A673 (cell line): ENCODE results near the gene IGF1R.

Experiments used
- EZH2 ChIP-seq: fragments of 200-600 bp; sonication (generic); IDR thresholded peaks from 2 replicates; pipeline ENCODE4 v1.6.1; 2017; ENCODE audit warnings: borderline replicate concordance, low read depth, mild to moderate bottlenecking, mixed read lengths, antibody characterized with exemption, low read length; ENCODE audit not compliant: poor library complexity, severe bottlenecking
- TF ChIP-seq, protein P1 (sequence below): fragments of 300-800, 200-600 bp; sonication (generic); conservative IDR thresholded peaks from 2 replicates; pipeline ENCODE4 v1.5.1; 2017; ENCODE audit warnings: low read depth, mild to moderate bottlenecking, antibody characterized with exemption, low read length, moderate library complexity, mixed read lengths

GRCh38 chr15:98838387-98839259 is 190.3 kb downstream of the IGF1R start:
- TF ChIP-seq, protein P1, sequence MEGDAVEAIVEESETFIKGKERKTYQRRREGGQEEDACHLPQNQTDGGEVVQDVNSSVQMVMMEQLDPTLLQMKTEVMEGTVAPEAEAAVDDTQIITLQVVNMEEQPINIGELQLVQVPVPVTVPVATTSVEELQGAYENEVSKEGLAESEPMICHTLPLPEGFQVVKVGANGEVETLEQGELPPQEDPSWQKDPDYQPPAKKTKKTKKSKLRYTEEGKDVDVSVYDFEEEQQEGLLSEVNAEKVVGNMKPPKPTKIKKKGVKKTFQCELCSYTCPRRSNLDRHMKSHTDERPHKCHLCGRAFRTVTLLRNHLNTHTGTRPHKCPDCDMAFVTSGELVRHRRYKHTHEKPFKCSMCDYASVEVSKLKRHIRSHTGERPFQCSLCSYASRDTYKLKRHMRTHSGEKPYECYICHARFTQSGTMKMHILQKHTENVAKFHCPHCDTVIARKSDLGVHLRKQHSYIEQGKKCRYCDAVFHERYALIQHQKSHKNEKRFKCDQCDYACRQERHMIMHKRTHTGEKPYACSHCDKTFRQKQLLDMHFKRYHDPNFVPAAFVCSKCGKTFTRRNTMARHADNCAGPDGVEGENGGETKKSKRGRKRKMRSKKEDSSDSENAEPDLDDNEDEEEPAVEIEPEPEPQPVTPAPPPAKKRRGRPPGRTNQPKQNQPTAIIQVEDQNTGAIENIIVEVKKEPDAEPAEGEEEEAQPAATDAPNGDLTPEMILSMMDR = no peak
- no peak for TF ChIP-seq EZH2
